HEK293 (cell line): ENCODE measurements around the gene PTPRCAP.

Experiments used
- CTCF ChIA-PET: fragments of 350-600 bp; formaldehyde crosslinking; extraction: SDS; loops from one replicate; lab custom pipeline; 2021; ENCODE audit warnings: antibody characterized with exemption; lab: Yijun Ruan, JAX
- POLR2A ChIA-PET: fragments of 300-600 bp; formaldehyde crosslinking; extraction: SDS; loops from one replicate; lab custom pipeline; 2020; ENCODE audit warnings: antibody characterized with exemption, inconsistent platforms; lab: Yijun Ruan, JAX
- H3K27ac ChIP-seq: fragments of 200-500 bp; sonication (Bioruptor generic); 2 replicates; pipeline ENCODE4 v1.5.1; 2014; ENCODE audit warnings: low read depth, low read length, control low read depth, inconsistent platforms; ENCODE audit errors: extremely low read depth
- H3K36me3 ChIP-seq, 2 experiments: fragments of 200-500 bp in 1 of 2; sonication (Bioruptor generic) in 1 of 2; 1 replicate in 1 of 2; 2 replicates in 1 of 2; pipeline ENCODE4 v1.5.1; 2014 to 2017; ENCODE audit warnings: inconsistent platforms in 2 of 2, low read length in 2 of 2; ENCODE audit not compliant: control insufficient read depth in 2 of 2, insufficient read depth in 1 of 2
- H3K4me1 ChIP-seq: fragments of 200-500 bp; sonication (Bioruptor generic); 2 replicates; pipeline ENCODE4 v1.5.1; 2014; ENCODE audit warnings: mild to moderate bottlenecking, low read length, inconsistent platforms; ENCODE audit not compliant: control insufficient read depth, insufficient read depth
- H3K4me3 ChIP-seq: 2 replicates; pipeline ENCODE4 v1.5.1; 2011; ENCODE audit warnings: low read depth, mild to moderate bottlenecking, control low read depth, low read length, moderate library complexity
- H3K9me3 ChIP-seq: fragments of 200-500 bp; sonication (Bioruptor generic); 2 replicates; pipeline ENCODE4 v1.5.1; 2014; ENCODE audit warnings: low read depth, low read length, inconsistent platforms; ENCODE audit not compliant: control insufficient read depth, insufficient read depth
- GFI1B ChIP-seq: fragments of 450-650 bp; formaldehyde crosslinking; IDR thresholded peaks from 2 replicates; pipeline ENCODE4 v1.5.1; 2016; ENCODE audit warnings: missing biosample characterization, missing genetic modification characterization
- GLIS1 ChIP-seq: fragments of 450-650 bp; formaldehyde crosslinking; IDR thresholded peaks from 2 replicates; pipeline ENCODE4 v1.5.1; 2016; ENCODE audit warnings: missing biosample characterization, missing genetic modification characterization
- PRDM1 ChIP-seq: fragments of 450-650 bp; formaldehyde crosslinking; IDR thresholded peaks from 2 replicates; pipeline ENCODE4; 2016; ENCODE audit warnings: missing biosample characterization, missing genetic modification characterization
- RBAK ChIP-seq: fragments of 450-650 bp; formaldehyde crosslinking; IDR thresholded peaks from 2 replicates; pipeline ENCODE4 v1.5.1; 2016; ENCODE audit warnings: missing biosample characterization, missing genetic modification characterization
- SETDB1 ChIP-seq: IDR thresholded peaks from one replicate; pipeline ENCODE4 v1.6.1; 2017; ENCODE audit warnings: mild to moderate bottlenecking, low read length, moderate library complexity, mixed read lengths; ENCODE audit not compliant: insufficient read length
- ZFHX2 ChIP-seq: fragments of 450-650 bp; formaldehyde crosslinking; conservative IDR thresholded peaks from 2 replicates; pipeline ENCODE4 v1.5.1; 2016; ENCODE audit warnings: missing biosample characterization, missing genetic modification characterization
- ZNF133 ChIP-seq: fragments of 450-650 bp; formaldehyde crosslinking; IDR thresholded peaks from 2 replicates; pipeline ENCODE4 v1.5.1; 2016; ENCODE audit warnings: missing biosample characterization, missing genetic modification characterization
- ZNF354C ChIP-seq: fragments of 450-650 bp; formaldehyde crosslinking; IDR thresholded peaks from 2 replicates; pipeline ENCODE4 v1.5.1; 2016; ENCODE audit warnings: missing biosample characterization, missing genetic modification characterization, low read depth, borderline replicate concordance
- ZNF37A ChIP-seq: fragments of 450-650 bp; IDR thresholded peaks from 2 replicates; pipeline ENCODE4 v1.5.1; 2018; ENCODE audit warnings: missing biosample characterization, missing genetic modification characterization
- ZNF391 ChIP-seq: fragments of 450-650 bp; formaldehyde crosslinking; IDR thresholded peaks from 2 replicates; pipeline ENCODE4 v1.5.1; 2016; ENCODE audit warnings: low read depth, missing biosample characterization, missing genetic modification characterization, borderline replicate concordance
- ZNF423 ChIP-seq: fragments of 450-650 bp; formaldehyde crosslinking; IDR thresholded peaks from 2 replicates; pipeline ENCODE4 v1.5.1; 2016; ENCODE audit warnings: missing biosample characterization, missing genetic modification characterization
- ZNF501 ChIP-seq: fragments of 450-650 bp; formaldehyde crosslinking; IDR thresholded peaks from 2 replicates; pipeline ENCODE4 v1.5.1; 2016; ENCODE audit warnings: missing biosample characterization, missing genetic modification characterization
- ZNF561 ChIP-seq: fragments of 450-650 bp; IDR thresholded peaks from 2 replicates; pipeline ENCODE4 v1.5.1; 2018; ENCODE audit warnings: missing biosample characterization, missing genetic modification characterization, borderline replicate concordance
- ZNF837 ChIP-seq: fragments of 450-650 bp; formaldehyde crosslinking; IDR thresholded peaks from 2 replicates; pipeline ENCODE4 v1.5.1; 2016; ENCODE audit warnings: missing biosample characterization, missing genetic modification characterization
- ZNF843 ChIP-seq: fragments of 450-650 bp; formaldehyde crosslinking; IDR thresholded peaks from 2 replicates; pipeline ENCODE4 v1.5.1; 2016; ENCODE audit warnings: missing biosample characterization, missing genetic modification characterization
- ZSCAN23 ChIP-seq: fragments of 450-650 bp; formaldehyde crosslinking; IDR thresholded peaks from 2 replicates; pipeline ENCODE4 v1.5.1; 2016; ENCODE audit warnings: missing biosample characterization, missing genetic modification characterization
- ZXDB ChIP-seq: fragments of 450-650 bp; formaldehyde crosslinking; IDR thresholded peaks from 2 replicates; pipeline ENCODE4 v1.5.1; 2016; ENCODE audit warnings: missing biosample characterization, missing genetic modification characterization
- TF ChIP-seq, protein P1 (sequence below): fragments of 450-650 bp; formaldehyde crosslinking; IDR thresholded peaks from 2 replicates; pipeline ENCODE4 v1.5.1; 2016; ENCODE audit warnings: missing biosample characterization, missing genetic modification characterization
- TF ChIP-seq, protein P2 (sequence below): fragments of 450-650 bp; formaldehyde crosslinking; IDR thresholded peaks from 2 replicates; pipeline ENCODE4 v1.5.1; 2016; ENCODE audit warnings: missing biosample characterization, missing genetic modification characterization

Gene PTPRCAP

DNA sequence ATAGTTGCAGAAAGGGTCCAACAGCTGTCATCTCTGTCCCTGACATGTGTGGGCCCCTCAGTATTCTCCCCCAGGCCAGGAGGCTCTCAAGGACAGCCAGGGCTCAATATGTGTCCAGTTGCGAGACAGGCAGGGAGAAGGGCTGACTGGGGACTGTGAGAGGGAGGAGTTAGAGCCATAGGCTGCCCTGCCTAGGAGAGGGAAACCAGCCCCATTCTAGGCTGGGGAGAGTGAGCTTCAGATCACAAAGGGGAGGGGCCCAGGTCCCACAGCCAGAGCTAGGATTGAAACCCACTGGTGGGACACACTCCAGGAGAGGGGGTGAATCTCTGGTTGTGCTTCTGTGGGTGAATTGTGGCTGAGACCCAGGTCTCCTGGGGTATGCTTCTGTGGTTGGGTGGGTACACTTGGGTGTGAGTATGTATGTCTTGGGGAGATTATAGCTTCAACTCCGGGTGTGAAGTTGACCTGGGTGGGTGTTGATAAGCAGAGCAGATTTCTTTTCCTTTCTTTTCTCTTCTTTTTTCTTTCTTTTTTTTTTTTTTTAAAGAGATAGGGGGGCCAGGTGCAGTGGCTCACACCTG is 24.1 kb downstream of the PTPRCAP start:
- Histone ChIP-seq H3K4me1 (no peaks in the 10 kb centered on the region), H3K4me3 (no peak overlapping the region), H3K27ac (no peak overlapping the region), H3K36me3 (no peaks in the 10 kb centered on the region), H3K9me3 (no peaks in the 10 kb centered on the region)
- TF ChIP-seq GFI1B = no peak
- TF ChIP-seq, protein P1, sequence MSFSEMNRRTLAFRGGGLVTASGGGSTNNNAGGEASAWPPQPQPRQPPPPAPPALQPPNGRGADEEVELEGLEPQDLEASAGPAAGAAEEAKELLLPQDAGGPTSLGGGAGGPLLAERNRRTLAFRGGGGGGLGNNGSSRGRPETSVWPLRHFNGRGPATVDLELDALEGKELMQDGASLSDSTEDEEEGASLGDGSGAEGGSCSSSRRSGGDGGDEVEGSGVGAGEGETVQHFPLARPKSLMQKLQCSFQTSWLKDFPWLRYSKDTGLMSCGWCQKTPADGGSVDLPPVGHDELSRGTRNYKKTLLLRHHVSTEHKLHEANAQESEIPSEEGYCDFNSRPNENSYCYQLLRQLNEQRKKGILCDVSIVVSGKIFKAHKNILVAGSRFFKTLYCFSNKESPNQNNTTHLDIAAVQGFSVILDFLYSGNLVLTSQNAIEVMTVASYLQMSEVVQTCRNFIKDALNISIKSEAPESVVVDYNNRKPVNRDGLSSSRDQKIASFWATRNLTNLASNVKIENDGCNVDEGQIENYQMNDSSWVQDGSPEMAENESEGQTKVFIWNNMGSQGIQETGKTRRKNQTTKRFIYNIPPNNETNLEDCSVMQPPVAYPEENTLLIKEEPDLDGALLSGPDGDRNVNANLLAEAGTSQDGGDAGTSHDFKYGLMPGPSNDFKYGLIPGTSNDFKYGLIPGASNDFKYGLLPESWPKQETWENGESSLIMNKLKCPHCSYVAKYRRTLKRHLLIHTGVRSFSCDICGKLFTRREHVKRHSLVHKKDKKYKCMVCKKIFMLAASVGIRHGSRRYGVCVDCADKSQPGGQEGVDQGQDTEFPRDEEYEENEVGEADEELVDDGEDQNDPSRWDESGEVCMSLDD (tag by site-specific recombination) = no peak
- no peak for TF ChIP-seq RBAK (tag by site-specific recombination)
- no peak for TF ChIP-seq SETDB1
- no peak for TF ChIP-seq ZSCAN23 (tag by site-specific recombination)
- no peak for TF ChIP-seq ZNF133
- TF ChIP-seq PRDM1 (tag by site-specific recombination) = no peak
- TF ChIP-seq ZNF561 (tag by site-specific recombination) = no peak
- no peak for TF ChIP-seq ZNF354C
- TF ChIP-seq, protein P2, sequence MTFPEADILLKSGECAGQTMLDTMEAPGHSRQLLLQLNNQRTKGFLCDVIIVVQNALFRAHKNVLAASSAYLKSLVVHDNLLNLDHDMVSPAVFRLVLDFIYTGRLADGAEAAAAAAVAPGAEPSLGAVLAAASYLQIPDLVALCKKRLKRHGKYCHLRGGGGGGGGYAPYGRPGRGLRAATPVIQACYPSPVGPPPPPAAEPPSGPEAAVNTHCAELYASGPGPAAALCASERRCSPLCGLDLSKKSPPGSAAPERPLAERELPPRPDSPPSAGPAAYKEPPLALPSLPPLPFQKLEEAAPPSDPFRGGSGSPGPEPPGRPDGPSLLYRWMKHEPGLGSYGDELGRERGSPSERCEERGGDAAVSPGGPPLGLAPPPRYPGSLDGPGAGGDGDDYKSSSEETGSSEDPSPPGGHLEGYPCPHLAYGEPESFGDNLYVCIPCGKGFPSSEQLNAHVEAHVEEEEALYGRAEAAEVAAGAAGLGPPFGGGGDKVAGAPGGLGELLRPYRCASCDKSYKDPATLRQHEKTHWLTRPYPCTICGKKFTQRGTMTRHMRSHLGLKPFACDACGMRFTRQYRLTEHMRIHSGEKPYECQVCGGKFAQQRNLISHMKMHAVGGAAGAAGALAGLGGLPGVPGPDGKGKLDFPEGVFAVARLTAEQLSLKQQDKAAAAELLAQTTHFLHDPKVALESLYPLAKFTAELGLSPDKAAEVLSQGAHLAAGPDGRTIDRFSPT (tag by site-specific recombination) = no peak
- TF ChIP-seq ZNF501 (tag by site-specific recombination) = no peak
- no peak for TF ChIP-seq ZNF843
- TF ChIP-seq ZNF37A = no peak
- TF ChIP-seq ZNF837 (tag by site-specific recombination) = no peak
- no peak for TF ChIP-seq ZNF423 (tag by site-specific recombination)
- CTCF ChIA-PET = interaction anchor here (1.2 to 1.5 kb wide), 2 partner anchors 12 kb away, joined by 7 to 11 read pairs; partner anchors contain the start of gene PPP1CA
- POLR2A ChIA-PET = interaction anchor here (0.6 to 2.4 kb wide), 4 partner anchors 12 to 797 kb away, joined by 3 to 14 read pairs (median 4); partner anchors contain the start of gene PPP1CA

DNA sequence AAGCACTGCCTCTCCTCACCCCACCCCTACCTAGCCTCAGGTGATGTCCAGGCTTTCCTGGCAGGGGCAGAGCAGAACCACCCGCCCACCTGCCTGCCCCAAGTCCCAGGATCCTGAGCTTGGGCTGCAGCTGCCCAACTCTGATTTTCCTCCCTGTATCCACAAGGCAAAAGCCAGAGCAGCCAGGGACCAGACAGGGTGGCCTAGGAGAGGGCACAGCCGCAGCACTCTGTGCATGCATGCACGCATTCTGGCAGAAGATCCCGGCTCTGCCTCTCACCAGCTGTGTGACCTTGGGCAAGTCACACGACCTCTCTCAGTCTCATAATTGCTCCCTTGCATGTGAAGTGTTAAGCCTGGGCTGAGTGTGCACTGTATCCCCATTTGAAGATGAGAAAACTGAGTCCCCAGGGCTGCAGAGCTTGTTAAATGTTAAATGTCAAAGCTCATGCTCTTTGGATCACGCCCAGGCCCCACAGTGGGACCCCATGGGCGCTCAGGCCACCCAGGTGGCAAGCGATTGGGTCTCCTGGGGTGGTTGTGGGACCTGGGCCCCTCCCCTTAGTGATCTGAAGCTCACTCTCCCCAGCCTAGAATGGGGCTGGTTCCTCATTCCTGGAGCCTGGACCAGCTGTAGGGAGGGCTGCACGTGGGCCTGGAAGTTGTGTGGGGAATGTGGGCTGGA is 24.8 kb downstream of the PTPRCAP start:
- CTCF ChIA-PET = interaction anchor here (0.6 to 1.5 kb wide), 3 partner anchors 11 to 42 kb away, joined by 3 to 7 read pairs (median 3); partner anchors contain the start of genes CABP4 and PPP1CA
- no peak overlapping the region for H3K4me3 ChIP-seq
- POLR2A ChIA-PET = interaction anchor here (0.6 to 2.4 kb wide), 5 partner anchors 10 to 52 kb away, joined by 3 to 14 read pairs (median 6); partner anchors contain the start of gene PPP1CA

DNA sequence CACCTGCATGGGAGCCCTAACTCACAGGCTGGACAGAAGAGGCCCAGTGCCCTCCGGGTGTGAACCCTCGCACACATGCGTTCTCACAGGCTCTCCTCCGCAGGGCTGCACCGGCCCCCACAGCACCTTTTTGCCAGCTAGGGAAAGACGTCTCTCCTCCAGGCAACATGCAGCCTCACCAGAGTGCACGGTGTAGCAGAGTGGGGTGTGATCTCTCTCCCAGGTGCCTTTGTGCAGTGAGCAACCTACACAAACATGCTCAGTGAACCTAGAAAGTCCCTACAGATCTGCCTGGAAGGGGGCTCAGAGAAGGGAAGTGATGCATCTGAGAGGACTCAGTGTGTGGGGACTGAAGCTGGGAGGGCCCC is 25.7 kb downstream of the PTPRCAP start:
- POLR2A ChIA-PET = interaction anchor here (1.7 kb wide), 1 partner anchor 11 kb away, joined by 6 read pairs; the partner anchor contains the start of gene PPP1CA
- CTCF ChIA-PET = interaction anchor here (0.6 to 1.5 kb wide), 3 partner anchors 8 to 43 kb away, joined by 3 to 7 read pairs (median 4); partner anchors contain the start of genes CABP4 and PPP1CA
- H3K4me1 ChIP-seq = no peaks in the 10 kb centered on the region

More for the DNA sequence above, 24.8 kb downstream of the PTPRCAP start:
- Histone ChIP-seq H3K27ac (no peak overlapping the region), H3K4me1 (no peaks in the 10 kb centered on the region), H3K9me3 (no peaks in the 10 kb centered on the region), H3K36me3 (no peaks in the 10 kb centered on the region)
- TF ChIP-seq GLIS1 = peak; percentile 92
- TF ChIP-seq ZFHX2 (tag by site-specific recombination) = no peak

More for the DNA sequence above, 25.7 kb downstream of the PTPRCAP start:
- Histone ChIP-seq H3K4me3 (no peak overlapping the region), H3K9me3 (no peaks in the 10 kb centered on the region), H3K36me3 (no peaks in the 10 kb centered on the region), H3K27ac (no peak overlapping the region)
- no peak for TF ChIP-seq ZNF391 (tag by site-specific recombination)
- no peak for TF ChIP-seq ZXDB (tag by site-specific recombination)
